ENCODE results near the gene AMER2. TPM values are rescaled to one million over a fixed set of nuclear protein-coding genes. Genes with fewer than 3 reads are reported as not detected.

AMER2 gene, protein sequence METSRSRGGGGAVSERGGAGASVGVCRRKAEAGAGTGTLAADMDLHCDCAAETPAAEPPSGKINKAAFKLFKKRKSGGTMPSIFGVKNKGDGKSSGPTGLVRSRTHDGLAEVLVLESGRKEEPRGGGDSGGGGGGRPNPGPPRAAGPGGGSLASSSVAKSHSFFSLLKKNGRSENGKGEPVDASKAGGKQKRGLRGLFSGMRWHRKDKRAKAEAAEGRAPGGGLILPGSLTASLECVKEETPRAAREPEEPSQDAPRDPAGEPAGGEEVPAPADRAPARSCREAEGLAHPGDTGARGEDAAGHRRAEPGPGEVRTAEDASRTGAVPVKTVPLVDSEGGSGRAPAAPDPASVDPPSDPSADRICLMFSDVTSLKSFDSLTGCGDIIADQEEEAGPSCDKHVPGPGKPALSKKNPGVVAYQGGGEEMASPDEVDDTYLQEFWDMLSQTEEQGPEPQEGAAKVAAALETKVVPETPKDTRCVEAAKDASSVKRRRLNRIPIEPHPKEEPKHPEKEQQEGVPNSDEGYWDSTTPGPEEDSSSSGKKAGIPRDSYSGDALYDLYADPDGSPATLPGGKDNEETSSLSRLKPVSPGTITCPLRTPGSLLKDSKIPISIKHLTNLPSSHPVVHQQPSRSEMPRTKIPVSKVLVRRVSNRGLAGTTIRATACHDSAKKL
- total RNA-seq (2022; extraction: Qiagen RNA extraction), result not detected in 5 replicates

DNA sequence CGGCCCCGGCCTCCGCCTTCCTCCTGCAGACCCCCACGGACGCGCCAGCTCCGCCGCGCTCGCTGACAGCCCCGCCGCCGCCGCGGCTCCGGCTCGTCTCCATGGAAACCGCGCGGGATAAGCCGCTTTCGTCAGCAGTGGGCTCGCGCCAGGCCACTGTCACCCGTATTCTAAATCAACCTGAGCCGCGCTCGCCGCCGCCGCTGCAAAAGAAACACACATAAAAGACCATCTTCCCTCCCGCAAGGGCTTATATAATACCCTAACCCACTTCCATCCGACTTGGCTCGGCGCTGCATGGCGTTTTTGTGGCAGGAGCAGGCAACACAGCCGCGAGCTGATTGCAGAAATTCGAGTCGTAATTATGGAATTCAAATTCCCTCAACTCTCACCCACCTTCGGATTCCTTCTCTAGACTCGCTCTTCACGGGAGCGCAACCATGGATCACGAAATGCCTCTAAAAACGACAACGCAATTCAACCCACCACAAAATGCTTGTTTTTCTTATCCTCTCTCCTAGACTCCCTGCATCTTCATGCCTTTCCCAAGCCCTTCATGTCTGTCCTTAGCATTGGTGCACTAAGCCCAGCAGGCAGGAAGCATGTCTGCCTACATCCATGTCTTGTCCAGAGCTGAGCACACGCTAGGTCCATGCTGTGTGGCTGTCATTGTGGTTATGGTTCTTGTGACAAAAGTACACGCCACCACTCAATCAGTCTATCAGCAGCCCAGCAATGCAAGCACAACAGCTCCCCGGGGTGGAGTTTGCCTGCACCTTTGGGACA lies at the start of gene AMER2:
TSS of gene AMER2 (minus strand) at position 772 of the 786 bp plus-strand sequence. CDS start at position 103, 669 bp downstream.

Other genes starting within 250 kb of the AMER2 start
- 0.12 to 0.17 TPM (median 0.15 TPM) in 5 replicates for gene PABPC3, start 76.2 kb downstream of the AMER2 start, total RNA-seq (2022; extraction: Qiagen RNA extraction)
- gene MTMR6, start 115.2 kb upstream of the AMER2 start, total RNA-seq (2022; extraction: Qiagen RNA extraction), result 6.8 to 11.0 TPM (median 9.1 TPM) in 5 replicates
- 15.6 to 23.2 TPM (median 19.0 TPM) in 5 replicates for gene NUP58, start 129.3 kb upstream of the AMER2 start, total RNA-seq (2022; extraction: Qiagen RNA extraction)
- 0.02 TPM in 2 of 5 replicates, not detected in the others for gene ATP8A2, start 199.7 kb upstream of the AMER2 start, total RNA-seq (2022; extraction: Qiagen RNA extraction)

All from A549 treated with Hydrocortisone at 1 μM for 4 hours (cell line).